Islet precursor cell (in vitro differentiated cells): ENCODE results near the gene ZNF541.
"Not testable (repeated sequence)": the region's sequence is repeated elsewhere in the genome, so short reads cannot be mapped to it uniquely, and the experiment has no call there.

ENCODE experiments used
- DNase-seq: peaks from one replicate; pipeline ENCODE4 v3.0.0-alpha.2; 2018

Gene ZNF541

GRCh38 chr19:47600246-47601179 is 27.6 kb upstream of the ZNF541 start:
- peak; percentile 100 for DNase-seq

- not testable (repeated sequence) for DNase-seq
Measured at GRCh38 chr19:47599671-47600245, 26.8 kb upstream of the ZNF541 start.

GRCh38 chr19:47598407-47599349 is 25.7 kb upstream of the ZNF541 start:
- peak; percentile 87 for DNase-seq

GRCh38 chr19:47595944-47596343 is 23.0 kb upstream of the ZNF541 start:
- no peak for DNase-seq

GRCh38 chr19:47593860-47594259 is 20.9 kb upstream of the ZNF541 start:
- no peak for DNase-seq

GRCh38 chr19:47589824-47590223 is 16.9 kb upstream of the ZNF541 start:
- no peak for DNase-seq

GRCh38 chr19:47587295-47587694 is 14.3 kb upstream of the ZNF541 start:
- peak; percentile 72 for DNase-seq

GRCh38 chr19:47583161-47583560 is 10.2 kb upstream of the ZNF541 start:
- DNase-seq, result not testable (repeated sequence)

- DNase-seq, result no peak
Measured at GRCh38 chr19:47582320-47582909, 9.5 kb upstream of the ZNF541 start.

- peak; percentile 66 for DNase-seq
Measured at GRCh38 chr19:47581605-47582319, 8.8 kb upstream of the ZNF541 start.

- no peak for DNase-seq
Measured at GRCh38 chr19:47580397-47580796, 7.4 kb upstream of the ZNF541 start.

GRCh38 chr19:47572635-47573034 is 313 bp downstream of the ZNF541 start:
- no peak for DNase-seq

GRCh38 chr19:47569331-47569730 is 3.6 kb downstream of the ZNF541 start:
- DNase-seq, result no peak

- DNase-seq, result no peak
Measured at GRCh38 chr19:47564081-47564480, 8.9 kb downstream of the ZNF541 start.

GRCh38 chr19:47561440-47562057 is 11.4 kb downstream of the ZNF541 start:
- DNase-seq, result no peak

GRCh38 chr19:47560999-47561398 is 11.9 kb downstream of the ZNF541 start:
- no peak for DNase-seq

GRCh38 chr19:47550129-47550528 is 22.8 kb downstream of the ZNF541 start:
- no peak for DNase-seq

- no peak for DNase-seq
Measured at GRCh38 chr19:47549261-47549862, 23.6 kb downstream of the ZNF541 start.

GRCh38 chr19:47547199-47547598 is 25.7 kb downstream of the ZNF541 start:
- no peak for DNase-seq

- no peak for DNase-seq
Measured at GRCh38 chr19:47545061-47545948, 27.6 kb downstream of the ZNF541 start.
